ENCODE data around the gene NLK.

NLK gene

DNA sequence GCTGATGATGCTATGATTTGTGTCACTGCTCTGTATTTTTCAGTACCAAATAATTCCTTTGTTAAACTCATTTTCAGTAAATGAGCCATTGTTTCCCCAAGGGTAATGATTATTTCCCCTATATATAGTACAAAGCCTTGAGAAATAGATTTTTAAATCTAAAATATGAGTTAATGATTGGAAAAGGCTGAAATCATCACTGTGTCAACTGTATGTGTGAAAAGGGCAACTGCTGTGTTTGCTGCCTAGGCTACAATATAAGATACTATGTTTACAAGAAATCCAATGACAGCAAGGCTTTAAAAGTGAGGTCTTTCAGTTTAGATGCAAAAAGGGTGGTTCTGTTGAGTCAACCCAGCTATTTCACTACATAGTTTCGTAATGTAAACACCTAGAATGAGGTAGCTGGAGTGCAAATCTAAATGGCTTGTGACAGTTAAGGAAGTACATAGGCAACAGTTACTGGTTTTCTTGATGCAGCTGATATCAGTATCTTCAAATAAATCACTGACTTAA lies 15.3 kb downstream of the NLK start:
- ATAC-seq = no peak
- TF ChIP-seq POU6F1 (CRISPR knock-in tag; IDR thresholded peaks at IDR 0.05; ENCODE audit: borderline replicate concordance, low read depth) = no peak

DNA sequence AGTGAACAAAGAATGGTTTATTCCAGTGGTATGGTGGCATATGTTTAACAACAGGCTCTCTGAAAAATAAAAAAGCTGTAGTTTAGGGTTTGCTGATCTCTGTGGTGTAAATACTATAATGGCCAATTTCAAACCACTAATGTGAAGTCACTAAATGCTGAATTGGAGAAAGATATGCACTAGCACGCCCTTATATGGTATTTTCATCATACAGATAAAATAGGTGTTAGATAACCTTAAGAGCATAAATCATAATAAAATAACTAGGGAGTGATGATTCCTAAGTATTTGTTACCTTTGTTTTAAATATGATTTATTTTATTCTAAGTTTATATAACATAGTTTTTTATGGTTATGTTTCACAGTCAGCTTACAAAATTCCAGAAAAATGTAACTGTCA lies 17.2 kb downstream of the NLK start:
- no peak for ATAC-seq
- TF ChIP-seq CREB5 (CRISPR knock-in tag; IDR thresholded peaks at IDR 0.05; ENCODE audit: low read depth) (no peak), SNAI2 (CRISPR knock-in tag; IDR thresholded peaks at IDR 0.05) (no peak), GLIS3 (CRISPR knock-in tag; IDR thresholded peaks at IDR 0.05) (no peak), ZNF8 (CRISPR knock-in tag; IDR thresholded peaks at IDR 0.05) (no peak), ZFP3 (CRISPR knock-in tag; IDR thresholded peaks at IDR 0.05) (no peak), ZC3H10 (CRISPR knock-in tag; IDR thresholded peaks at IDR 0.05) (no peak), ESRRG (CRISPR knock-in tag; IDR thresholded peaks at IDR 0.05) (no peak), TCF4 (CRISPR knock-in tag; IDR thresholded peaks at IDR 0.05; ENCODE audit: borderline replicate concordance) (no peak), ISL1 (CRISPR knock-in tag; IDR thresholded peaks at IDR 0.05) (no peak)
- TF ChIP-seq, protein P1, sequence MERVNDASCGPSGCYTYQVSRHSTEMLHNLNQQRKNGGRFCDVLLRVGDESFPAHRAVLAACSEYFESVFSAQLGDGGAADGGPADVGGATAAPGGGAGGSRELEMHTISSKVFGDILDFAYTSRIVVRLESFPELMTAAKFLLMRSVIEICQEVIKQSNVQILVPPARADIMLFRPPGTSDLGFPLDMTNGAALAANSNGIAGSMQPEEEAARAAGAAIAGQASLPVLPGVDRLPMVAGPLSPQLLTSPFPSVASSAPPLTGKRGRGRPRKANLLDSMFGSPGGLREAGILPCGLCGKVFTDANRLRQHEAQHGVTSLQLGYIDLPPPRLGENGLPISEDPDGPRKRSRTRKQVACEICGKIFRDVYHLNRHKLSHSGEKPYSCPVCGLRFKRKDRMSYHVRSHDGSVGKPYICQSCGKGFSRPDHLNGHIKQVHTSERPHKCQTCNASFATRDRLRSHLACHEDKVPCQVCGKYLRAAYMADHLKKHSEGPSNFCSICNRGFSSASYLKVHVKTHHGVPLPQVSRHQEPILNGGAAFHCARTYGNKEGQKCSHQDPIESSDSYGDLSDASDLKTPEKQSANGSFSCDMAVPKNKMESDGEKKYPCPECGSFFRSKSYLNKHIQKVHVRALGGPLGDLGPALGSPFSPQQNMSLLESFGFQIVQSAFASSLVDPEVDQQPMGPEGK (CRISPR knock-in tag; IDR thresholded peaks at IDR 0.05; ENCODE audit: borderline replicate concordance) = no peak

- ATAC-seq = no peak
- TF ChIP-seq ZFP30 (CRISPR knock-in tag; IDR thresholded peaks at IDR 0.05) (no peak), ZC3H10 (CRISPR knock-in tag; IDR thresholded peaks at IDR 0.05) (no peak), ZNF70 (CRISPR knock-in tag; IDR thresholded peaks at IDR 0.05) (no peak), OSR1 (CRISPR knock-in tag; IDR thresholded peaks at IDR 0.05) (no peak), ZNF8 (CRISPR knock-in tag; IDR thresholded peaks at IDR 0.05) (no peak), TOX (CRISPR knock-in tag; IDR thresholded peaks at IDR 0.05; ENCODE audit: borderline replicate concordance) (no peak), ISL1 (CRISPR knock-in tag; IDR thresholded peaks at IDR 0.05) (no peak), ARNTL (CRISPR knock-in tag; IDR thresholded peaks at IDR 0.05; ENCODE audit: borderline replicate concordance, low read depth) (no peak), ESRRG (CRISPR knock-in tag; IDR thresholded peaks at IDR 0.05) (no peak), ZFP3 (CRISPR knock-in tag; IDR thresholded peaks at IDR 0.05) (no peak), PPARA (CRISPR knock-in tag; IDR thresholded peaks at IDR 0.05; ENCODE audit: borderline replicate concordance) (no peak)
- TF ChIP-seq, protein P2, sequence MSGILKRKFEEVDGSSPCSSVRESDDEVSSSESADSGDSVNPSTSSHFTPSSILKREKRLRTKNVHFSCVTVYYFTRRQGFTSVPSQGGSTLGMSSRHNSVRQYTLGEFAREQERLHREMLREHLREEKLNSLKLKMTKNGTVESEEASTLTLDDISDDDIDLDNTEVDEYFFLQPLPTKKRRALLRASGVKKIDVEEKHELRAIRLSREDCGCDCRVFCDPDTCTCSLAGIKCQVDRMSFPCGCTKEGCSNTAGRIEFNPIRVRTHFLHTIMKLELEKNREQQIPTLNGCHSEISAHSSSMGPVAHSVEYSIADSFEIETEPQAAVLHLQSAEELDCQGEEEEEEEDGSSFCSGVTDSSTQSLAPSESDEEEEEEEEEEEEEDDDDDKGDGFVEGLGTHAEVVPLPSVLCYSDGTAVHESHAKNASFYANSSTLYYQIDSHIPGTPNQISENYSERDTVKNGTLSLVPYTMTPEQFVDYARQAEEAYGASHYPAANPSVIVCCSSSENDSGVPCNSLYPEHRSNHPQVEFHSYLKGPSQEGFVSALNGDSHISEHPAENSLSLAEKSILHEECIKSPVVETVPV (CRISPR knock-in tag; IDR thresholded peaks at IDR 0.05) = no peak
These were observed 23.2 kb downstream of the NLK start for GRCh38 chr17:28065706-28066105.

DNA sequence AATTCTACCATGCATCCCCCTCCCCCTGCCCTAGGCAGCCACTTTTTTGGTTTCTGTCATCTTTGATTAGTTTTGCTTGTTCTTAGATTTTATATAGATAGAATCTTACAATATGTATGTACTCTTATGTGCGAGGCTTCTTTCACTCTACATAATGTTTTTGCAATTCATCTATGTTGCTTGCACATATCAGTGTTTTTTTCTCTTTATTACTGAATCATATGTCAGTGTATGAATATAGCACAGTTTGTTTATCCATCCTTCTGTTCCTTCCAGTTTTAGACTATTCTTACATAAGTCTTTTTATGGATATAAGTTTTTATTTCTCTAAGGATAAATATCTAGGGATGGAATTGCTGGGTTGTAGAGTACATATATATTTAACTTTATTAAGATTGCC lies 26.6 kb downstream of the NLK start:
- ATAC-seq = no peak
- no peak for TF ChIP-seq SNAI2 (CRISPR knock-in tag; IDR thresholded peaks at IDR 0.05)
- TF ChIP-seq, protein P1 (CRISPR knock-in tag; IDR thresholded peaks at IDR 0.05; ENCODE audit: borderline replicate concordance) = no peak
- no peak for TF ChIP-seq ZNF8 (CRISPR knock-in tag; IDR thresholded peaks at IDR 0.05)
- TF ChIP-seq, protein P2 (CRISPR knock-in tag; IDR thresholded peaks at IDR 0.05) = no peak
- TF ChIP-seq POU6F1 (CRISPR knock-in tag; IDR thresholded peaks at IDR 0.05; ENCODE audit: borderline replicate concordance, low read depth) = no peak
- TF ChIP-seq ZNF565 (CRISPR knock-in tag; conservative IDR thresholded peaks at IDR 0.05; ENCODE audit: low read depth) = no peak
- TF ChIP-seq GLIS3 (CRISPR knock-in tag; IDR thresholded peaks at IDR 0.05) = no peak
- no peak for TF ChIP-seq CREB5 (CRISPR knock-in tag; IDR thresholded peaks at IDR 0.05; ENCODE audit: low read depth)
- TF ChIP-seq TOX (CRISPR knock-in tag; IDR thresholded peaks at IDR 0.05; ENCODE audit: borderline replicate concordance) = no peak
- TF ChIP-seq RARB (CRISPR knock-in tag; IDR thresholded peaks at IDR 0.05) = no peak
- no peak for TF ChIP-seq ZC3H10 (CRISPR knock-in tag; IDR thresholded peaks at IDR 0.05)
- TF ChIP-seq BACH2 (CRISPR knock-in tag; IDR thresholded peaks at IDR 0.05; ENCODE audit: borderline replicate concordance) = no peak
- no peak for TF ChIP-seq TCF4 (CRISPR knock-in tag; IDR thresholded peaks at IDR 0.05; ENCODE audit: borderline replicate concordance)

Measured in SK-N-SH treated with all-trans-retinoic acid at 6 μM for 48 hours (cell line).